IMR-90 (cell line): Measurements from ENCODE around the gene UBL4A. TPM values are rescaled to one million over a fixed set of nuclear protein-coding genes. Genes with fewer than 3 reads are reported as not detected.

Experiments
- ATAC-seq: fragments of 200-7000 bp; cut with Tn5 transposase; 2 replicates; pipeline ENCODE4 v1.9.1; 2020; ENCODE audit warnings: low read depth, mild to moderate bottlenecking, moderate library complexity
- BruUV-seq: library from RNA; stranded (reverse); fragments of 400-500 nt; replicated peaks from 2 replicates; lab custom pipeline; 2021; lab: Mats Ljungman, UMichigan
- CTCF ChIA-PET: fragments of 300-600 bp; formaldehyde crosslinking; extraction: SDS; loops from one replicate; lab custom pipeline; 2021; ENCODE audit warnings: antibody characterized with exemption; lab: Yijun Ruan, JAX
- POLR2A ChIA-PET: fragments of 300-600 bp; sonication (Branson Sonifier 250); formaldehyde crosslinking; loops from one replicate; lab custom pipeline; 2022; ENCODE audit warnings: antibody characterized with exemption; ENCODE audit not compliant: unreplicated experiment; lab: Charles Lee
- DNase-seq: peaks from one replicate; pipeline ENCODE4 v3.0.0; 2013
- H2AFZ ChIP-seq: replicated peaks from 2 replicates; pipeline ENCODE3; 2013; ENCODE audit warnings: low read length, mild to moderate bottlenecking; ENCODE audit not compliant: poor library complexity
- H2AK5ac ChIP-seq: 2 replicates; pipeline ENCODE4 v1.6.1; 2013; ENCODE audit warnings: low read depth, low read length, inconsistent platforms
- H2AK9ac ChIP-seq: replicated peaks from 2 replicates; pipeline ENCODE3; 2013; ENCODE audit warnings: mild to moderate bottlenecking, low read depth, low read length, moderate library complexity; ENCODE audit not compliant: poor library complexity
- H2BK120ac ChIP-seq: 2 replicates; pipeline ENCODE4 v1.6.1; 2013; ENCODE audit warnings: low read depth, low read length, inconsistent platforms
- H2BK15ac ChIP-seq: 3 replicates; pipeline ENCODE4 v1.6.1; 2013; ENCODE audit warnings: low read depth, low read length, inconsistent platforms
- H2BK20ac ChIP-seq: 2 replicates; pipeline ENCODE4 v1.6.1; 2013; ENCODE audit warnings: low read depth, mild to moderate bottlenecking, inconsistent platforms, low read length, moderate library complexity
- H2BK5ac ChIP-seq: 2 replicates; pipeline ENCODE4 v1.6.1; 2013; ENCODE audit warnings: mild to moderate bottlenecking, low read depth, low read length, inconsistent platforms; ENCODE audit not compliant: poor library complexity, severe bottlenecking
- H3K14ac ChIP-seq: replicated peaks from 2 replicates; pipeline ENCODE4 v1.6.1; 2013; ENCODE audit warnings: low read depth, low read length, inconsistent platforms
- H3K18ac ChIP-seq: 2 replicates; pipeline ENCODE4 v1.6.1; 2013; ENCODE audit warnings: low read depth, low read length, control low read depth
- H3K23ac ChIP-seq: 2 replicates; pipeline ENCODE4 v1.6.1; 2013; ENCODE audit warnings: low read depth, low read length, inconsistent platforms
- H3K27ac ChIP-seq: 2 replicates; pipeline ENCODE4 v1.5.1; 2013; ENCODE audit warnings: mild to moderate bottlenecking, control low read depth, low read length; ENCODE audit not compliant: insufficient read depth
- H3K27me3 ChIP-seq: 2 replicates; pipeline ENCODE4 v1.6.1; 2013; ENCODE audit warnings: low read length; ENCODE audit not compliant: control insufficient read depth, insufficient read depth
- H3K36me3 ChIP-seq: 2 replicates; pipeline ENCODE4 v1.6.1; 2013; ENCODE audit warnings: low read length, mixed read lengths; ENCODE audit not compliant: control insufficient read depth, insufficient read depth
- H3K4ac ChIP-seq: 2 replicates; pipeline ENCODE4 v1.6.1; 2013; ENCODE audit warnings: low read depth, low read length, inconsistent platforms
- H3K4me1 ChIP-seq: 2 replicates; pipeline ENCODE4 v1.6.1; 2013; ENCODE audit warnings: low read length, mixed read lengths; ENCODE audit not compliant: control insufficient read depth, insufficient read depth
- H3K4me2 ChIP-seq: 2 replicates; pipeline ENCODE4 v1.6.1; 2013; ENCODE audit warnings: low read depth, mild to moderate bottlenecking, control low read depth, low read length, moderate library complexity
- H3K4me3 ChIP-seq: 2 replicates; pipeline ENCODE4 v1.5.1; 2013; ENCODE audit warnings: low read depth, mild to moderate bottlenecking, control low read depth, low read length, moderate library complexity; ENCODE audit not compliant: insufficient read depth
- H3K56ac ChIP-seq: 2 replicates; pipeline ENCODE4 v1.6.1; 2013; ENCODE audit warnings: low read length, inconsistent platforms; ENCODE audit not compliant: insufficient read depth; ENCODE audit errors: extremely low read depth
- H3K79me1 ChIP-seq, 2 experiments: 2 replicates each; pipeline ENCODE4 v1.6.1; 2013; ENCODE audit warnings: low read length in 2 of 2, inconsistent platforms in 1 of 2, low read depth in 1 of 2
- H3K9ac ChIP-seq: 2 replicates; pipeline ENCODE4 v1.6.1; 2013; ENCODE audit warnings: low read depth, low read length, control low read depth
- H3K9me1 ChIP-seq: 2 replicates; pipeline ENCODE4 v1.6.1; 2013; ENCODE audit warnings: low read length, inconsistent platforms; ENCODE audit not compliant: insufficient read depth
- H3K9me3 ChIP-seq: 2 replicates; pipeline ENCODE4 v1.6.1; 2013; ENCODE audit warnings: low read length; ENCODE audit not compliant: control insufficient read depth, insufficient read depth
- H4K20me1 ChIP-seq: 2 replicates; pipeline ENCODE4 v1.6.1; 2013; ENCODE audit warnings: low read length, inconsistent platforms; ENCODE audit not compliant: insufficient read depth
- H4K5ac ChIP-seq: 2 replicates; pipeline ENCODE4 v1.6.1; 2013; ENCODE audit warnings: mild to moderate bottlenecking, low read depth, low read length, control low read depth
- H4K8ac ChIP-seq, 2 experiments: 2 replicates each; pipeline ENCODE4 v1.6.1; 2013; ENCODE audit warnings: low read depth in 2 of 2, low read length in 2 of 2, control low read depth in 1 of 2, inconsistent platforms in 1 of 2
- H4K91ac ChIP-seq: 2 replicates; pipeline ENCODE4 v1.6.1; 2013; ENCODE audit warnings: low read depth, low read length, inconsistent platforms; ENCODE audit not compliant: insufficient read depth
- BHLHE40 ChIP-seq: fragments of 150-350 bp; IDR thresholded peaks from 2 replicates; pipeline ENCODE4 v1.6.1; 2016; ENCODE audit warnings: mild to moderate bottlenecking, low read depth, low read length
- CEBPB ChIP-seq: IDR thresholded peaks from 2 replicates; pipeline ENCODE4 v1.6.1; 2012; ENCODE audit warnings: low read depth, low read length, improper control_type of control experiment
- CHD1 ChIP-seq: IDR thresholded peaks from 2 replicates; pipeline ENCODE4 v1.6.1; 2012; ENCODE audit warnings: low read depth, low read length, improper control_type of control experiment
- FOS ChIP-seq: fragments of 150-350 bp; IDR thresholded peaks from 2 replicates; pipeline ENCODE4 v1.6.1; 2016; ENCODE audit warnings: low read depth, low read length
- MAFK ChIP-seq: IDR thresholded peaks from 2 replicates; pipeline ENCODE4 v1.6.1; 2012; ENCODE audit warnings: low read depth, low read length, improper control_type of control experiment
- MAZ ChIP-seq: IDR thresholded peaks from 2 replicates; pipeline ENCODE4 v1.6.1; 2012; ENCODE audit warnings: low read depth, mild to moderate bottlenecking, low read length, improper control_type of control experiment, moderate library complexity, borderline replicate concordance
- MXI1 ChIP-seq: IDR thresholded peaks from 2 replicates; pipeline ENCODE4 v1.6.1; 2012; ENCODE audit warnings: low read depth, mild to moderate bottlenecking, low read length, moderate library complexity, borderline replicate concordance
- NFE2L2 ChIP-seq: fragments of 150-350 bp; IDR thresholded peaks from 2 replicates; pipeline ENCODE4 v1.6.1; 2016; ENCODE audit warnings: low read depth, mild to moderate bottlenecking, low read length
- POLR2A ChIP-seq: IDR thresholded peaks from 2 replicates; pipeline ENCODE4 v1.6.1; 2012; ENCODE audit warnings: mild to moderate bottlenecking, low read depth, low read length
- RAD21 ChIP-seq: IDR thresholded peaks from 2 replicates; pipeline ENCODE4 v1.6.1; 2012; ENCODE audit warnings: low read length, improper control_type of control experiment
- RCOR1 ChIP-seq: IDR thresholded peaks from 2 replicates; pipeline ENCODE4 v1.6.1; 2012; ENCODE audit warnings: mild to moderate bottlenecking, low read length, improper control_type of control experiment; ENCODE audit not compliant: insufficient replicate concordance
- RFX5 ChIP-seq: IDR thresholded peaks from 2 replicates; pipeline ENCODE4 v1.8.0; 2012; ENCODE audit warnings: low read depth, mild to moderate bottlenecking, low read length, moderate library complexity
- SMC3 ChIP-seq: fragments of 150-350 bp; IDR thresholded peaks from 2 replicates; pipeline ENCODE4 v1.6.1; 2016; ENCODE audit warnings: low read depth, mild to moderate bottlenecking, antibody characterized with exemption, low read length, moderate library complexity
- WGBS, 2 experiments: methylation state at CpG; one replicate each; pipeline versions ENCODE4 v1.1.5 to v1.1.7; 2013; ENCODE audit warnings: missing lambda C conversion rate in 2 of 2; ENCODE audit not compliant: insufficient read length in 1 of 2; ENCODE audit errors: extremely low coverage in 2 of 2; 5-methylcytosine and 5-hydroxymethylcytosine counted together
- dilution Hi-C: fragments of 300-500 bp; cut with HindIII; formaldehyde crosslinking; loops from one replicate; pipeline ENCODE4 v1.14.3; 2018; ENCODE audit warnings: low sequenced_read_pairs; ENCODE audit not compliant: unreplicated experiment
- in situ Hi-C: fragments of 300-500 bp; cut with MboI; formaldehyde crosslinking; loops from 3 replicates; pipeline ENCODE4 v1.14.3; 2019; ENCODE audit warnings: low sequenced_read_pairs, inconsistent platforms, mixed read lengths
- intact Hi-C: fragments of 100-400 bp; cut with micrococcal nuclease; formaldehyde crosslinking; loops from 2 replicates; pipeline ENCODE4 v1.10.0; 2022
- polyA plus RNA-seq, 3 experiments: library from polyadenylated mRNA; depleted of rRNA; stranded (reverse); fragments of >200 nt; gene quantifications; 2 replicates each; pipeline ENCODE4 v1.2.3, GENCODE V29; 2012; ENCODE audit warnings: low replicate concordance in 1 of 3
- total RNA-seq: library from RNA; depleted of rRNA; stranded (reverse); fragments of >200 nt; gene quantifications from 2 replicates; pipeline ENCODE4 v1.2.3, GENCODE V29; 2012
- TF ChIP-seq, protein P1 (sequence below): fragments of 150-350 bp; IDR thresholded peaks from 2 replicates; pipeline ENCODE4 v1.6.1; 2016; ENCODE audit warnings: low read depth, mild to moderate bottlenecking, low read length, moderate library complexity, borderline replicate concordance
- TF ChIP-seq, protein P2 (sequence below): fragments of 150-350 bp; IDR thresholded peaks from 2 replicates; pipeline ENCODE4 v1.6.1; 2017; ENCODE audit warnings: mild to moderate bottlenecking, antibody characterized with exemption, low read length, low read depth
- TF ChIP-seq, protein P3 (sequence below): conservative IDR thresholded peaks from 2 replicates; pipeline ENCODE4 v1.5.1; 2012; ENCODE audit warnings: mild to moderate bottlenecking, low read depth, low read length, improper control_type of control experiment

Gene UBL4A
- total and polyA plus RNA-seq, 2 of the 4 experiments (the other 2 are of a cell fraction) = 24.6 to 28.3 TPM

DNA sequence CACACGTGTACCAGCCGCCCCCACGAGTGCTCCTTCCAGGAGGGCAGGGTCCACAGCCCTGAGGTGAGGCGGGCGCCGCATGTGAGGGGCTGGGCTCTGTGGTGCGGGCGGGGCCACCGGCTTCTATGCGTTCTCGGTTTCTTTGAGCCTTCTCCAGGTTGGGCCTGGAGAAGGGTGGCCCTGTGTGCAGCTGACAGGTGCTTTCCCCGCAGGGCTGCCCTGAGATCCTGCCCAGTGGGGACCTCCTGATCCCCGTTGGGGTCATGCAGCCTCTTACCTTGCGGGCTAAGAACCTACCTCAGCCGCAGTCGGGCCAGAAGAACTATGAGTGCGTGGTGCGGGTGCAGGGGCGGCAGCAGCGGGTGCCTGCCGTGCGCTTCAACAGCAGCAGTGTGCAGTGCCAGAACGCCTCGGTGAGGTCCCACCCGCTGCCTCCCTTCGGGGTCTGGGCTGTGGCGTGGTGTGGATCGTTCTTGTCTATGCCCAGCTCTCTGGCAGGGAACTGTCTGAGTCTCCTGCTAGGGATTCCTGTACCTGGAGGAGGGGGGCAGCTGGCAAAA lies 21.5 kb downstream of the UBL4A start:
- ChIA-PET CTCF (no interaction called here), POLR2A (interaction anchor here (0.6 kb wide), 1 partner anchor 12 kb away, joined by 3 read pairs; no protein-coding TSS in a partner anchor)
- dilution Hi-C loops = no loop called here
- no peak overlapping the region for H4K5ac ChIP-seq
- H4K8ac ChIP-seq = no peak overlapping the region
- H2BK120ac ChIP-seq = no peak overlapping the region
- peaks cover 0 to 11% of the 10 kb centered on the region in 2 experiments; a peak in 3 of 4 replicates for H3K79me1 ChIP-seq
- H2AK9ac ChIP-seq = no peak overlapping the region
- ATAC-seq (no peak), DNase-seq (no peak)
- no peak overlapping the region for H3K14ac ChIP-seq
- WGBS, 2 experiments = 93% methylated on average over 17 of the region's 28 CpGs; no CpG with 5 or more reads in 1 of the 2 experiments
- H2BK20ac ChIP-seq = no peak overlapping the region
- H3K23ac ChIP-seq = no peak overlapping the region
- peaks cover 4% of the 10 kb centered on the region; the same call in 1 of the 2 replicates for H3K4me1 ChIP-seq
- no peak overlapping the region for H2AK5ac ChIP-seq
- peak overlapping the region; percentile 51 for H2AFZ ChIP-seq
- intact Hi-C loops = no loop called here
- in situ Hi-C loops = no loop called here
- H3K56ac ChIP-seq = no peak overlapping the region
- no peak overlapping the region for H3K18ac ChIP-seq
- H4K20me1 ChIP-seq = peaks cover 30% of the 10 kb centered on the region
- no peak overlapping the region for H4K91ac ChIP-seq
- H3K9me3 ChIP-seq = no peaks in the 10 kb centered on the region; the same call in 1 of the 2 replicates
- H3K9me1 ChIP-seq = no peaks in the 10 kb centered on the region
- no peak overlapping the region for H2BK5ac ChIP-seq
- H3K9ac ChIP-seq = no peak overlapping the region
- no peak overlapping the region for H3K4me3 ChIP-seq
- H3K36me3 ChIP-seq = peaks cover 82% of the 10 kb centered on the region
- H3K27me3 ChIP-seq = no peaks in the 10 kb centered on the region
- no TSS peak for BruUV-seq
- no peak overlapping the region for H2BK15ac ChIP-seq
- H3K27ac ChIP-seq = no peak overlapping the region
- no peak overlapping the region for H3K4me2 ChIP-seq
- TF ChIP-seq BHLHE40 (no peak), FOS (no peak), MXI1 (no peak), RAD21 (no peak), CEBPB (no peak), MAZ (no peak), RFX5 (no peak), MAFK (no peak), CHD1 (no peak), RCOR1 (no peak), POLR2A (no peak), SMC3 (no peak), NFE2L2 (no peak)
- TF ChIP-seq, protein P1, sequence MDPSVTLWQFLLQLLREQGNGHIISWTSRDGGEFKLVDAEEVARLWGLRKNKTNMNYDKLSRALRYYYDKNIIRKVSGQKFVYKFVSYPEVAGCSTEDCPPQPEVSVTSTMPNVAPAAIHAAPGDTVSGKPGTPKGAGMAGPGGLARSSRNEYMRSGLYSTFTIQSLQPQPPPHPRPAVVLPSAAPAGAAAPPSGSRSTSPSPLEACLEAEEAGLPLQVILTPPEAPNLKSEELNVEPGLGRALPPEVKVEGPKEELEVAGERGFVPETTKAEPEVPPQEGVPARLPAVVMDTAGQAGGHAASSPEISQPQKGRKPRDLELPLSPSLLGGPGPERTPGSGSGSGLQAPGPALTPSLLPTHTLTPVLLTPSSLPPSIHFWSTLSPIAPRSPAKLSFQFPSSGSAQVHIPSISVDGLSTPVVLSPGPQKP = no peak
- TF ChIP-seq, protein P2, sequence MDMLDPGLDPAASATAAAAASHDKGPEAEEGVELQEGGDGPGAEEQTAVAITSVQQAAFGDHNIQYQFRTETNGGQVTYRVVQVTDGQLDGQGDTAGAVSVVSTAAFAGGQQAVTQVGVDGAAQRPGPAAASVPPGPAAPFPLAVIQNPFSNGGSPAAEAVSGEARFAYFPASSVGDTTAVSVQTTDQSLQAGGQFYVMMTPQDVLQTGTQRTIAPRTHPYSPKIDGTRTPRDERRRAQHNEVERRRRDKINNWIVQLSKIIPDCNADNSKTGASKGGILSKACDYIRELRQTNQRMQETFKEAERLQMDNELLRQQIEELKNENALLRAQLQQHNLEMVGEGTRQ = no peak
- TF ChIP-seq, protein P3, sequence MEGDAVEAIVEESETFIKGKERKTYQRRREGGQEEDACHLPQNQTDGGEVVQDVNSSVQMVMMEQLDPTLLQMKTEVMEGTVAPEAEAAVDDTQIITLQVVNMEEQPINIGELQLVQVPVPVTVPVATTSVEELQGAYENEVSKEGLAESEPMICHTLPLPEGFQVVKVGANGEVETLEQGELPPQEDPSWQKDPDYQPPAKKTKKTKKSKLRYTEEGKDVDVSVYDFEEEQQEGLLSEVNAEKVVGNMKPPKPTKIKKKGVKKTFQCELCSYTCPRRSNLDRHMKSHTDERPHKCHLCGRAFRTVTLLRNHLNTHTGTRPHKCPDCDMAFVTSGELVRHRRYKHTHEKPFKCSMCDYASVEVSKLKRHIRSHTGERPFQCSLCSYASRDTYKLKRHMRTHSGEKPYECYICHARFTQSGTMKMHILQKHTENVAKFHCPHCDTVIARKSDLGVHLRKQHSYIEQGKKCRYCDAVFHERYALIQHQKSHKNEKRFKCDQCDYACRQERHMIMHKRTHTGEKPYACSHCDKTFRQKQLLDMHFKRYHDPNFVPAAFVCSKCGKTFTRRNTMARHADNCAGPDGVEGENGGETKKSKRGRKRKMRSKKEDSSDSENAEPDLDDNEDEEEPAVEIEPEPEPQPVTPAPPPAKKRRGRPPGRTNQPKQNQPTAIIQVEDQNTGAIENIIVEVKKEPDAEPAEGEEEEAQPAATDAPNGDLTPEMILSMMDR = no peak
- no peak overlapping the region for H3K4ac ChIP-seq
